ENCODE data around the gene TSHB. TPM values are rescaled to one million over a fixed set of nuclear protein-coding genes. Genes with fewer than 3 reads are reported as not detected.
"Not testable (repeated sequence)": the region's sequence is repeated elsewhere in the genome, so short reads cannot be mapped to it uniquely, and the experiment has no call there.

TSHB gene
- total RNA-seq, 1 experiment from 2014 or later = not detected

- CTCF ChIA-PET = no interaction called here
- intact Hi-C loops (cut with micrococcal nuclease; ENCODE audit: unreplicated experiment) = no loop called here
- POLR2A ChIA-PET = no interaction called here
- Histone ChIP-seq H3K27ac (ENCODE audit: low read length) (no peak overlapping the region), H3K27me3 (ENCODE audit: control insufficient read depth, insufficient read depth, low read length) (no peaks in the 10 kb centered on the region), H3K36me3 (ENCODE audit: control insufficient read depth, insufficient read depth, low read length) (no peaks in the 10 kb centered on the region), H3K4me3 (ENCODE audit: low read depth in 2 of 2, low read length in 2 of 2) (no peak overlapping the region), H3K9me3 (ENCODE audit: control insufficient read depth, insufficient read depth, low read depth, low read length) (no peaks in the 10 kb centered on the region), H3K4me1 (ENCODE audit: control insufficient read depth, insufficient read depth, low read length) (no peaks in the 10 kb centered on the region)
- TF ChIP-seq TCF7L2 (IDR thresholded peaks at IDR 0.05; ENCODE audit: low read depth, low read length) (no peak), POLR2AphosphoS5 (IDR thresholded peaks at IDR 0.05; ENCODE audit: low read depth, low read length) (no peak), CTCF (IDR thresholded peaks at IDR 0.05) (no peak), SIN3A (IDR thresholded peaks at IDR 0.05; ENCODE audit: borderline replicate concordance, insufficient read depth, low read depth, low read length) (no peak)
- in situ Hi-C loops (cut with HindIII; ENCODE audit: low pct_unique_long_range_greater_than_20kb, low sequenced_read_pairs) = no loop called here
- DNase-seq (ENCODE audit: low read depth, low spot score) (no peak), ATAC-seq (no peak)
- no TSS peak for BruUV-seq (replicated peaks)
Measured at GRCh38 chr1:115013792-115014191, 15.8 kb upstream of the TSHB start.

DNA sequence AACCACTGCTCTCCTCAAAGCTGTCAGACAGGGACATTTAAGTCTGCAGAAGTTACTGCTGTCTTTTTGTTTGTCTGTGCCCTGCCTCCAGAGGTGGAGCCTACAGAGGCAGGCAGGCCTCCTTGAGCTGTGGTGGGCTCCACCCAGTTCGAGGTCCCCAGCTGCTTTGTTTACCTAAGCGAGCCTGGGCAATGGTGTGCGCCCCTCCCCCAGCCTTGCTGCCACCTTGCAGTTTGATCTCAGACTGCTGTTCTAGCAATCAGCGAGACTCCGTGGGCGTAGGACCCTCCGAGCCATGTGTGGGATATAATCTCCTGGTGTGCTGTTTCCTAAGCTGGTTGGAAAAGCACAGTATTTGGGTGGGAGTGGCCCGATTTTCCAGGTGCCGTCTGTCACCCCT is 10.1 kb upstream of the TSHB start:
- in situ Hi-C loops (cut with HindIII; ENCODE audit: low pct_unique_long_range_greater_than_20kb, low sequenced_read_pairs); H3K27me3 ChIP-seq (ENCODE audit: control insufficient read depth, insufficient read depth, low read length); H3K4me1 ChIP-seq (ENCODE audit: control insufficient read depth, insufficient read depth, low read length); CTCF ChIA-PET; H3K9me3 ChIP-seq (ENCODE audit: control insufficient read depth, insufficient read depth, low read depth, low read length); H3K4me3 ChIP-seq (ENCODE audit: low read depth in 2 of 2, low read length in 2 of 2); POLR2A ChIA-PET; intact Hi-C loops (cut with micrococcal nuclease; ENCODE audit: unreplicated experiment); ATAC-seq; DNase-seq (ENCODE audit: low read depth, low spot score); H3K36me3 ChIP-seq (ENCODE audit: control insufficient read depth, insufficient read depth, low read length); H3K27ac ChIP-seq (ENCODE audit: low read length); BruUV-seq (replicated peaks): not testable (repeated sequence)

DNA sequence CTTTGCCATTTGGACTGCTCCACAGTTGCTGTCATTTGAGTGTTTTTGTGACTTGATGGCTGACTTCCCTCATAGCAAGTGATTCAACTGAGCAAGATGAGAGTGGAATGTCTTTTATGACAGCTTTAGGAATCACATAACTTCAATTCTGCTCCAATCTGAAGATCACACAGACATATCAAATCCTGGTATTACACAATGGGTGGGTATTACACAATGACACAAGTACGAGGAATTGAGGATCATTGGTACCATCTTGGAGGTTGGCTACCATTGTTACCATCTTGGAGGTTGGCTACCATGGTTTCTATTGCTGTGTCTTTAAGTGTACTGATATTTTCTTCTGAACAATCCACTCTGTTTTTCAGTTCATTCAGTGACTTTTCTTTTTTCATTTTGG is 8.5 kb upstream of the TSHB start:
- Histone ChIP-seq H3K4me3 (ENCODE audit: low read depth in 2 of 2, low read length in 2 of 2) (no peak overlapping the region), H3K9me3 (ENCODE audit: control insufficient read depth, insufficient read depth, low read depth, low read length) (no peaks in the 10 kb centered on the region), H3K4me1 (ENCODE audit: control insufficient read depth, insufficient read depth, low read length) (no peaks in the 10 kb centered on the region), H3K27ac (ENCODE audit: low read length) (no peak overlapping the region), H3K36me3 (ENCODE audit: control insufficient read depth, insufficient read depth, low read length) (no peaks in the 10 kb centered on the region), H3K27me3 (ENCODE audit: control insufficient read depth, insufficient read depth, low read length) (no peaks in the 10 kb centered on the region)
- BruUV-seq (replicated peaks) = no TSS peak
- no peak for ATAC-seq
- DNase-seq (ENCODE audit: low read depth, low spot score) = no peak
- intact Hi-C loops (cut with micrococcal nuclease; ENCODE audit: unreplicated experiment) = no loop called here
- CTCF ChIA-PET = no interaction called here
- in situ Hi-C loops (cut with HindIII; ENCODE audit: low pct_unique_long_range_greater_than_20kb, low sequenced_read_pairs) = no loop called here
- POLR2A ChIA-PET = no interaction called here
- TF ChIP-seq CTCF (IDR thresholded peaks at IDR 0.05) = no peak
- no peak for TF ChIP-seq POLR2AphosphoS5 (IDR thresholded peaks at IDR 0.05; ENCODE audit: low read depth, low read length)
- TF ChIP-seq TCF7L2 (IDR thresholded peaks at IDR 0.05; ENCODE audit: low read depth, low read length) = no peak
- TF ChIP-seq SIN3A (IDR thresholded peaks at IDR 0.05; ENCODE audit: borderline replicate concordance, insufficient read depth, low read depth, low read length) = no peak
- TF ChIP-seq REST (IDR thresholded peaks at IDR 0.05; ENCODE audit: insufficient read depth in 1 of 2, low read depth in 2 of 2, low read length in 1 of 2) = no peak
